ENCODE measurements around the gene MAP3K5.

- no peak for TF ChIP-seq POLR2AphosphoS5 (IDR thresholded peaks at IDR 0.05; ENCODE audit: insufficient read depth in 1 of 2, low read depth in 1 of 2)
- TF ChIP-seq CTCF (IDR thresholded peaks at IDR 0.05), result no peak
- no peak for TF ChIP-seq POLR2A (IDR thresholded peaks at IDR 0.05)
Observed at GRCh38 chr6:136812174-136812573, 19.9 kb upstream of the MAP3K5 start.

Data from vagina (tissue), 2 donors.